HEK293 (cell line): ENCODE results near the gene VSTM4.

ENCODE experiments used
- BCL11A ChIP-seq: fragments of 450-650 bp; formaldehyde crosslinking; IDR thresholded peaks from 2 replicates; pipeline ENCODE4 v1.5.1; 2016; ENCODE audit warnings: low read depth, missing biosample characterization, missing genetic modification characterization
- CTCF ChIP-seq: fragments of 450-650 bp; formaldehyde crosslinking; IDR thresholded peaks from 2 replicates; pipeline ENCODE4 v1.5.1; 2016; ENCODE audit warnings: missing biosample characterization, missing genetic modification characterization
- HOXA7 ChIP-seq: sonication (generic); formaldehyde crosslinking; IDR thresholded peaks from 2 replicates; pipeline ENCODE4 v1.8.1; 2022; ENCODE audit warnings: missing genetic modification reagents, borderline replicate concordance
- TCF7L2 ChIP-seq: IDR thresholded peaks from 2 replicates; pipeline ENCODE4 v1.6.1; 2011; ENCODE audit warnings: low read depth, mild to moderate bottlenecking, inconsistent platforms, low read length, moderate library complexity, borderline replicate concordance
- TSHZ1 ChIP-seq: fragments of 450-650 bp; formaldehyde crosslinking; IDR thresholded peaks from 2 replicates; pipeline ENCODE4 v1.5.1; 2016; ENCODE audit warnings: missing biosample characterization, missing genetic modification characterization, borderline replicate concordance
- ZNF114 ChIP-seq: fragments of 450-650 bp; formaldehyde crosslinking; IDR thresholded peaks from 2 replicates; pipeline ENCODE4 v1.5.0; 2017; ENCODE audit warnings: missing biosample characterization, missing genetic modification characterization
- ZNF239 ChIP-seq: fragments of 450-650 bp; formaldehyde crosslinking; IDR thresholded peaks from 2 replicates; pipeline ENCODE4 v1.5.1; 2016; ENCODE audit warnings: missing biosample characterization, missing genetic modification characterization
- TF ChIP-seq, protein P1 (sequence below): fragments of 450-650 bp; formaldehyde crosslinking; IDR thresholded peaks from 2 replicates; pipeline ENCODE4 v1.5.1; 2016; ENCODE audit warnings: missing biosample characterization, missing genetic modification characterization, low read depth
- TF ChIP-seq, protein P2 (sequence below): fragments of 450-650 bp; formaldehyde crosslinking; IDR thresholded peaks from 2 replicates; pipeline ENCODE4 v1.5.1; 2017; ENCODE audit warnings: missing biosample characterization, missing genetic modification characterization
- TF ChIP-seq, protein P3 (sequence below): fragments of 450-650 bp; formaldehyde crosslinking; IDR thresholded peaks from 2 replicates; pipeline ENCODE4 v1.5.1; 2016; ENCODE audit warnings: missing biosample characterization, missing genetic modification characterization

- no peak for TF ChIP-seq ZNF239 (tag by site-specific recombination)
- TF ChIP-seq TSHZ1 (tag by site-specific recombination), result no peak
- no peak for TF ChIP-seq CTCF (tag by site-specific recombination)
- TF ChIP-seq, protein P1, sequence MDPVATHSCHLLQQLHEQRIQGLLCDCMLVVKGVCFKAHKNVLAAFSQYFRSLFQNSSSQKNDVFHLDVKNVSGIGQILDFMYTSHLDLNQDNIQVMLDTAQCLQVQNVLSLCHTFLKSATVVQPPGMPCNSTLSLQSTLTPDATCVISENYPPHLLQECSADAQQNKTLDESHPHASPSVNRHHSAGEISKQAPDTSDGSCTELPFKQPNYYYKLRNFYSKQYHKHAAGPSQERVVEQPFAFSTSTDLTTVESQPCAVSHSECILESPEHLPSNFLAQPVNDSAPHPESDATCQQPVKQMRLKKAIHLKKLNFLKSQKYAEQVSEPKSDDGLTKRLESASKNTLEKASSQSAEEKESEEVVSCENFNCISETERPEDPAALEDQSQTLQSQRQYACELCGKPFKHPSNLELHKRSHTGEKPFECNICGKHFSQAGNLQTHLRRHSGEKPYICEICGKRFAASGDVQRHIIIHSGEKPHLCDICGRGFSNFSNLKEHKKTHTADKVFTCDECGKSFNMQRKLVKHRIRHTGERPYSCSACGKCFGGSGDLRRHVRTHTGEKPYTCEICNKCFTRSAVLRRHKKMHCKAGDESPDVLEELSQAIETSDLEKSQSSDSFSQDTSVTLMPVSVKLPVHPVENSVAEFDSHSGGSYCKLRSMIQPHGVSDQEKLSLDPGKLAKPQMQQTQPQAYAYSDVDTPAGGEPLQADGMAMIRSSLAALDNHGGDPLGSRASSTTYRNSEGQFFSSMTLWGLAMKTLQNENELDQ (tag by site-specific recombination), result no peak
- no peak for TF ChIP-seq TCF7L2
- TF ChIP-seq HOXA7 (CRISPR knock-in tag), result no peak
- TF ChIP-seq, protein P2, sequence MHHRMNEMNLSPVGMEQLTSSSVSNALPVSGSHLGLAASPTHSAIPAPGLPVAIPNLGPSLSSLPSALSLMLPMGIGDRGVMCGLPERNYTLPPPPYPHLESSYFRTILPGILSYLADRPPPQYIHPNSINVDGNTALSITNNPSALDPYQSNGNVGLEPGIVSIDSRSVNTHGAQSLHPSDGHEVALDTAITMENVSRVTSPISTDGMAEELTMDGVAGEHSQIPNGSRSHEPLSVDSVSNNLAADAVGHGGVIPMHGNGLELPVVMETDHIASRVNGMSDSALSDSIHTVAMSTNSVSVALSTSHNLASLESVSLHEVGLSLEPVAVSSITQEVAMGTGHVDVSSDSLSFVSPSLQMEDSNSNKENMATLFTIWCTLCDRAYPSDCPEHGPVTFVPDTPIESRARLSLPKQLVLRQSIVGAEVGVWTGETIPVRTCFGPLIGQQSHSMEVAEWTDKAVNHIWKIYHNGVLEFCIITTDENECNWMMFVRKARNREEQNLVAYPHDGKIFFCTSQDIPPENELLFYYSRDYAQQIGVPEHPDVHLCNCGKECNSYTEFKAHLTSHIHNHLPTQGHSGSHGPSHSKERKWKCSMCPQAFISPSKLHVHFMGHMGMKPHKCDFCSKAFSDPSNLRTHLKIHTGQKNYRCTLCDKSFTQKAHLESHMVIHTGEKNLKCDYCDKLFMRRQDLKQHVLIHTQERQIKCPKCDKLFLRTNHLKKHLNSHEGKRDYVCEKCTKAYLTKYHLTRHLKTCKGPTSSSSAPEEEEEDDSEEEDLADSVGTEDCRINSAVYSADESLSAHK (tag by site-specific recombination), result no peak
- TF ChIP-seq ZNF114 (tag by site-specific recombination), result no peak
- TF ChIP-seq BCL11A (tag by site-specific recombination), result no peak
- TF ChIP-seq, protein P3, sequence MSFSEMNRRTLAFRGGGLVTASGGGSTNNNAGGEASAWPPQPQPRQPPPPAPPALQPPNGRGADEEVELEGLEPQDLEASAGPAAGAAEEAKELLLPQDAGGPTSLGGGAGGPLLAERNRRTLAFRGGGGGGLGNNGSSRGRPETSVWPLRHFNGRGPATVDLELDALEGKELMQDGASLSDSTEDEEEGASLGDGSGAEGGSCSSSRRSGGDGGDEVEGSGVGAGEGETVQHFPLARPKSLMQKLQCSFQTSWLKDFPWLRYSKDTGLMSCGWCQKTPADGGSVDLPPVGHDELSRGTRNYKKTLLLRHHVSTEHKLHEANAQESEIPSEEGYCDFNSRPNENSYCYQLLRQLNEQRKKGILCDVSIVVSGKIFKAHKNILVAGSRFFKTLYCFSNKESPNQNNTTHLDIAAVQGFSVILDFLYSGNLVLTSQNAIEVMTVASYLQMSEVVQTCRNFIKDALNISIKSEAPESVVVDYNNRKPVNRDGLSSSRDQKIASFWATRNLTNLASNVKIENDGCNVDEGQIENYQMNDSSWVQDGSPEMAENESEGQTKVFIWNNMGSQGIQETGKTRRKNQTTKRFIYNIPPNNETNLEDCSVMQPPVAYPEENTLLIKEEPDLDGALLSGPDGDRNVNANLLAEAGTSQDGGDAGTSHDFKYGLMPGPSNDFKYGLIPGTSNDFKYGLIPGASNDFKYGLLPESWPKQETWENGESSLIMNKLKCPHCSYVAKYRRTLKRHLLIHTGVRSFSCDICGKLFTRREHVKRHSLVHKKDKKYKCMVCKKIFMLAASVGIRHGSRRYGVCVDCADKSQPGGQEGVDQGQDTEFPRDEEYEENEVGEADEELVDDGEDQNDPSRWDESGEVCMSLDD (tag by site-specific recombination), result no peak
Observed at GRCh38 chr10:49050906-49051305, 64.4 kb downstream of the VSTM4 start.
